ENCODE results near the gene HOXA10.

The HOXA10 gene

GRCh38 chr7:27141137-27141922 is 32.8 kb downstream of the HOXA10 start:
- DNase-seq (ENCODE audit: low read depth), result no peak
- TF ChIP-seq MAX (IDR thresholded peaks at IDR 0.05; ENCODE audit: low read depth, low read length) (no peak), MYC (IDR thresholded peaks at IDR 0.05; ENCODE audit: low read depth, low read length) (no peak), POLR2A (IDR thresholded peaks at IDR 0.05; ENCODE audit: extremely low read depth, insufficient read length) (no peak), CTCF (IDR thresholded peaks at IDR 0.05; ENCODE audit: low read depth, low read length) (no peak)
- H3K4me3 ChIP-seq (ENCODE audit: low read depth, low read length), result no peak overlapping the region

- TF ChIP-seq CTCF (IDR thresholded peaks at IDR 0.05; ENCODE audit: low read depth, low read length), result no peak
- no peak for TF ChIP-seq MYC (IDR thresholded peaks at IDR 0.05; ENCODE audit: low read depth, low read length)
- no peak for TF ChIP-seq POLR2A (IDR thresholded peaks at IDR 0.05; ENCODE audit: extremely low read depth, insufficient read length)
- TF ChIP-seq MAX (IDR thresholded peaks at IDR 0.05; ENCODE audit: low read depth, low read length), result no peak
- no peak for DNase-seq (ENCODE audit: low read depth)
- H3K4me3 ChIP-seq (ENCODE audit: low read depth, low read length), result no peak overlapping the region
Measured at GRCh38 chr7:27140126-27140857, 33.8 kb downstream of the HOXA10 start.

GRCh38 chr7:27139334-27140125 is 34.6 kb downstream of the HOXA10 start:
- no peak overlapping the region for H3K4me3 ChIP-seq (ENCODE audit: low read depth, low read length)
- no peak for TF ChIP-seq MAX (IDR thresholded peaks at IDR 0.05; ENCODE audit: low read depth, low read length)
- TF ChIP-seq POLR2A (IDR thresholded peaks at IDR 0.05; ENCODE audit: extremely low read depth, insufficient read length), result no peak
- TF ChIP-seq MYC (IDR thresholded peaks at IDR 0.05; ENCODE audit: low read depth, low read length), result no peak
- no peak for TF ChIP-seq CTCF (IDR thresholded peaks at IDR 0.05; ENCODE audit: low read depth, low read length)
- DNase-seq (ENCODE audit: low read depth), result no peak

- H3K4me3 ChIP-seq (ENCODE audit: low read depth, low read length), result no peak overlapping the region
- no peak for DNase-seq (ENCODE audit: low read depth)
- no peak for TF ChIP-seq MAX (IDR thresholded peaks at IDR 0.05; ENCODE audit: low read depth, low read length)
- TF ChIP-seq CTCF (IDR thresholded peaks at IDR 0.05; ENCODE audit: low read depth, low read length), result no peak
- no peak for TF ChIP-seq MYC (IDR thresholded peaks at IDR 0.05; ENCODE audit: low read depth, low read length)
- no peak for TF ChIP-seq POLR2A (IDR thresholded peaks at IDR 0.05; ENCODE audit: extremely low read depth, insufficient read length)
Measured at GRCh38 chr7:27138985-27139333, 35.2 kb downstream of the HOXA10 start.

GRCh38 chr7:27138472-27138871 is 35.6 kb downstream of the HOXA10 start:
- DNase-seq (ENCODE audit: low read depth), result no peak
- H3K4me3 ChIP-seq (ENCODE audit: low read depth, low read length), result no peak overlapping the region
- TF ChIP-seq MYC (IDR thresholded peaks at IDR 0.05; ENCODE audit: low read depth, low read length) (no peak), MAX (IDR thresholded peaks at IDR 0.05; ENCODE audit: low read depth, low read length) (no peak), CTCF (IDR thresholded peaks at IDR 0.05; ENCODE audit: low read depth, low read length) (no peak), POLR2A (IDR thresholded peaks at IDR 0.05; ENCODE audit: extremely low read depth, insufficient read length) (no peak)
